ENCODE data around the gene SAYSD1.

The SAYSD1 gene

DNA sequence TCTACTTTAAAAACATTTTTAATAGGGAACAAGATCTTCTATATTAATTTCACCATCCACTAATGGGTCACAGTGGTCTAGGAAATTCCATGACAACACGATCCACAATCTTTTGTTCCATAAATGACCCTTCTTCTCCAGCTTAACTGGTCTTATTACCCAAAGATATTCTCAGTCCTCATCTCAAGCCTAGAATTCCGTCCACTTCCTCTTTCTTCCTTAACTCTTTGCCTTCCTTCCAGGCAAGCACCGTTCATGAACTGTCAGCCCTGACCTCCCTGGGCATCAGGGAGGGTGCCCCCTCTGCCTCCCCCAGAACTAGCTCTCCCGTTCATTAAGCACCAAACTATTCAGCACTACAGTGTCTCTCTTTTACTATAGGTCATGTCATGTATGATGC is 8.0 kb downstream of the SAYSD1 start:
- DNase-seq, result no peak
- Histone ChIP-seq H3K9ac (ENCODE audit: low read length) (no peak overlapping the region), H3K4me3 (ENCODE audit: low read length) (no peak overlapping the region), H3K27ac (ENCODE audit: low read length) (no peak overlapping the region), H2AFZ (ENCODE audit: low read length) (no peak overlapping the region), H3F3A (ENCODE audit: insufficient read depth, low read length) (no peaks in the 10 kb centered on the region), H3K9me3 (replicated peaks; ENCODE audit: insufficient read depth, low read length) (no peaks in the 10 kb centered on the region), H3K9me2 (replicated peaks; ENCODE audit: insufficient read depth, low read length) (no peaks in the 10 kb centered on the region), H4K20me1 (ENCODE audit: insufficient read depth, low read length) (no peaks in the 10 kb centered on the region), H3K27me3 (replicated peaks; ENCODE audit: insufficient read depth, low read length) (no peaks in the 10 kb centered on the region), H3K4me2 (ENCODE audit: low read depth, low read length) (no peak overlapping the region), H3K79me2 (ENCODE audit: low read length) (no peaks in the 10 kb centered on the region), H3K36me3 (replicated peaks; ENCODE audit: insufficient read depth, low read length) (no peaks in the 10 kb centered on the region), H3K4me1 (ENCODE audit: low read length) (no peaks in the 10 kb centered on the region)
- TF ChIP-seq EZH2 (optimal IDR thresholded peaks at IDR 0.05; ENCODE audit: low read depth, low read length) (no peak), EZH2phosphoT487 (IDR thresholded peaks at IDR 0.05; ENCODE audit: low read length) (no peak)
- TF ChIP-seq, protein P1, sequence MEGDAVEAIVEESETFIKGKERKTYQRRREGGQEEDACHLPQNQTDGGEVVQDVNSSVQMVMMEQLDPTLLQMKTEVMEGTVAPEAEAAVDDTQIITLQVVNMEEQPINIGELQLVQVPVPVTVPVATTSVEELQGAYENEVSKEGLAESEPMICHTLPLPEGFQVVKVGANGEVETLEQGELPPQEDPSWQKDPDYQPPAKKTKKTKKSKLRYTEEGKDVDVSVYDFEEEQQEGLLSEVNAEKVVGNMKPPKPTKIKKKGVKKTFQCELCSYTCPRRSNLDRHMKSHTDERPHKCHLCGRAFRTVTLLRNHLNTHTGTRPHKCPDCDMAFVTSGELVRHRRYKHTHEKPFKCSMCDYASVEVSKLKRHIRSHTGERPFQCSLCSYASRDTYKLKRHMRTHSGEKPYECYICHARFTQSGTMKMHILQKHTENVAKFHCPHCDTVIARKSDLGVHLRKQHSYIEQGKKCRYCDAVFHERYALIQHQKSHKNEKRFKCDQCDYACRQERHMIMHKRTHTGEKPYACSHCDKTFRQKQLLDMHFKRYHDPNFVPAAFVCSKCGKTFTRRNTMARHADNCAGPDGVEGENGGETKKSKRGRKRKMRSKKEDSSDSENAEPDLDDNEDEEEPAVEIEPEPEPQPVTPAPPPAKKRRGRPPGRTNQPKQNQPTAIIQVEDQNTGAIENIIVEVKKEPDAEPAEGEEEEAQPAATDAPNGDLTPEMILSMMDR (IDR thresholded peaks at IDR 0.05; ENCODE audit: low read length), result no peak

DNA sequence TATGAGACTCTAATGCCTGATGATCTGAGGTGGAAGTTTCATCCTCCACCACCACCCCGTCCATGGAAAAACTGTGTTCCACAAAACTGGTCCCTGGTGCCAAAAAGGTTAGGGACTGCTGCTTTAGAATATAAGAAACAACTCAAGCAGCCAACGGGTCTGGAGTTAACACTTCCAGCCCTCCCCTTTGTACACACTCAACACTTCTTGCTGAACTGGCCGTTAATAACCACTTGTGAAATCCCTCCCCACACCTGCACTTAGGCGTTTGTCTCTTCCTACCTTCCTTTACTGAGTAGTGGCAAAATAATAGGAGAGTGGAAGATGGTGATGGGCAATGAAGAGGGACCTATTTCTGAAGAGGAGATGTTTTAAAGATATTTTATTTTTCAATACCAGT is 10.5 kb downstream of the SAYSD1 start:
- Histone ChIP-seq H3K4me3 (ENCODE audit: low read length) (no peak overlapping the region), H3K27ac (ENCODE audit: low read length) (no peak overlapping the region), H3F3A (ENCODE audit: insufficient read depth, low read length) (no peaks in the 10 kb centered on the region), H3K9me3 (replicated peaks; ENCODE audit: insufficient read depth, low read length) (no peaks in the 10 kb centered on the region), H3K4me2 (ENCODE audit: low read depth, low read length) (no peak overlapping the region), H3K9me2 (replicated peaks; ENCODE audit: insufficient read depth, low read length) (no peaks in the 10 kb centered on the region), H3K79me2 (ENCODE audit: low read length) (no peaks in the 10 kb centered on the region), H3K36me3 (replicated peaks; ENCODE audit: insufficient read depth, low read length) (no peaks in the 10 kb centered on the region), H3K27me3 (replicated peaks; ENCODE audit: insufficient read depth, low read length) (no peaks in the 10 kb centered on the region), H4K20me1 (ENCODE audit: insufficient read depth, low read length) (no peaks in the 10 kb centered on the region), H2AFZ (ENCODE audit: low read length) (no peak overlapping the region), H3K9ac (ENCODE audit: low read length) (no peak overlapping the region), H3K4me1 (ENCODE audit: low read length) (no peaks in the 10 kb centered on the region)
- no peak for TF ChIP-seq EZH2phosphoT487 (IDR thresholded peaks at IDR 0.05; ENCODE audit: low read length)
- TF ChIP-seq EZH2 (optimal IDR thresholded peaks at IDR 0.05; ENCODE audit: low read depth, low read length), result no peak
- TF ChIP-seq, protein P1 (IDR thresholded peaks at IDR 0.05; ENCODE audit: low read length), result no peak
- DNase-seq, result no peak

DNA sequence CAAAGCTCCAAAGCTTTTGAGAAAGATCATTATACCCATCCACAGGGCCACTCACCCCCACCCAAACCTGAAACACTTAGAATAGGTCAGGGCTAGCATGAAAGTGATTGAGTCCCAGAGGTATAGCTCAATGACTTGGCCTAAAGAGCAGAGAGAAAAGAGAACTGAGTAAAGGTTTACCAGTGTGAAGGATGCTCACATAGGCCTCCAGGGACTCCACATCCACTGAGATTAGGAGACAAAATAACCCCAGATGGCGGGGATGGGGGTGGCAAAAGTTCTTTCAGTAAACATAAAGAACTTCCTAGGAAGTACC is 12.2 kb downstream of the SAYSD1 start:
- H3K9ac ChIP-seq (ENCODE audit: low read length), result no peak overlapping the region
- H3K36me3 ChIP-seq (replicated peaks; ENCODE audit: insufficient read depth, low read length), result no peaks in the 10 kb centered on the region
- H4K20me1 ChIP-seq (ENCODE audit: insufficient read depth, low read length), result no peaks in the 10 kb centered on the region
- H3K79me2 ChIP-seq (ENCODE audit: low read length), result no peaks in the 10 kb centered on the region
- H3K27ac ChIP-seq (ENCODE audit: low read length), result no peak overlapping the region
- no peaks in the 10 kb centered on the region for H3F3A ChIP-seq (ENCODE audit: insufficient read depth, low read length)
- H3K27me3 ChIP-seq (replicated peaks; ENCODE audit: insufficient read depth, low read length), result no peaks in the 10 kb centered on the region
- no peak overlapping the region for H3K4me3 ChIP-seq (ENCODE audit: low read length)
- H3K9me2 ChIP-seq (replicated peaks; ENCODE audit: insufficient read depth, low read length), result no peaks in the 10 kb centered on the region
- H3K4me1 ChIP-seq (ENCODE audit: low read length), result no peaks in the 10 kb centered on the region
- no peak for DNase-seq
- no peak for TF ChIP-seq EZH2 (optimal IDR thresholded peaks at IDR 0.05; ENCODE audit: low read depth, low read length)
- TF ChIP-seq, protein P1 (IDR thresholded peaks at IDR 0.05; ENCODE audit: low read length), result no peak
- H3K9me3 ChIP-seq (replicated peaks; ENCODE audit: insufficient read depth, low read length), result no peaks in the 10 kb centered on the region
- H2AFZ ChIP-seq (ENCODE audit: low read length), result no peak overlapping the region
- H3K4me2 ChIP-seq (ENCODE audit: low read depth, low read length), result no peak overlapping the region
